Measurements from ENCODE around the gene CPVL.

CPVL gene

GRCh38 chr7:29000717-29001076 is 145.6 kb downstream of the CPVL start:
- DNase-seq (ENCODE audit: low spot score): no peak

GRCh38 chr7:28999895-29000716 is 146.2 kb downstream of the CPVL start:
- no peak for DNase-seq (ENCODE audit: low spot score)

GRCh38 chr7:28999427-28999826 is 146.9 kb downstream of the CPVL start:
- no peak for DNase-seq (ENCODE audit: low spot score)

GRCh38 chr7:28998105-28998504 is 148.2 kb downstream of the CPVL start:
- DNase-seq (ENCODE audit: low spot score): no peak

- no peak for DNase-seq (ENCODE audit: low spot score)
Measured at GRCh38 chr7:28996836-28997235, 149.5 kb downstream of the CPVL start.

GRCh38 chr7:28993371-28993770 is 153.0 kb downstream of the CPVL start:
- DNase-seq (ENCODE audit: low spot score): no peak

GRCh38 chr7:28992798-28993197 is 153.5 kb downstream of the CPVL start:
- no peak for DNase-seq (ENCODE audit: low spot score)

- DNase-seq (ENCODE audit: low spot score): peak; percentile 54
Measured at GRCh38 chr7:28990200-28990960, 156.0 kb downstream of the CPVL start.

- DNase-seq (ENCODE audit: low spot score): no peak
Measured at GRCh38 chr7:28989211-28989980, 156.9 kb downstream of the CPVL start.

- no peak for DNase-seq (ENCODE audit: low spot score)
Measured at GRCh38 chr7:28988810-28989209, 157.5 kb downstream of the CPVL start.

- DNase-seq (ENCODE audit: low spot score): no peak
Measured at GRCh38 chr7:28988091-28988490, 158.2 kb downstream of the CPVL start.

GRCh38 chr7:28986765-28987110 is 159.6 kb downstream of the CPVL start:
- no peak for DNase-seq (ENCODE audit: low spot score)

- DNase-seq (ENCODE audit: low spot score): no peak
Measured at GRCh38 chr7:28986028-28986764, 160.1 kb downstream of the CPVL start.

GRCh38 chr7:28984631-28985030 is 161.7 kb downstream of the CPVL start:
- DNase-seq (ENCODE audit: low spot score): no peak

GRCh38 chr7:28984217-28984616 is 162.1 kb downstream of the CPVL start:
- no peak for DNase-seq (ENCODE audit: low spot score)

GRCh38 chr7:28983396-28984190 is 162.7 kb downstream of the CPVL start:
- DNase-seq (ENCODE audit: low spot score): no peak

- no peak for DNase-seq (ENCODE audit: low spot score)
Measured at GRCh38 chr7:28981161-28981465, 165.2 kb downstream of the CPVL start.

GRCh38 chr7:28980451-28981160 is 165.7 kb downstream of the CPVL start:
- no peak for DNase-seq (ENCODE audit: low spot score)

- DNase-seq (ENCODE audit: low spot score): no peak
Measured at GRCh38 chr7:28979776-28980175, 166.6 kb downstream of the CPVL start.

- DNase-seq (ENCODE audit: low spot score): no peak
Measured at GRCh38 chr7:28977881-28978280, 168.5 kb downstream of the CPVL start.

- DNase-seq (ENCODE audit: low spot score): no peak
Measured at GRCh38 chr7:28976022-28976421, 170.3 kb downstream of the CPVL start.

All from ecto neural progenitor cell (in vitro differentiated cells).